Measurements from ENCODE around the gene SLC25A21.
A peak's percentile ranks its signal among the peaks of the same experiment; 100 is the strongest.

The SLC25A21 gene

GRCh38 chr14:36845356-36846012 lies 326.9 kb downstream of the SLC25A21 start:
- no peak for DNase-seq (ENCODE audit: low spot score)
- Histone ChIP-seq H3K4me3 (ENCODE audit: low read length in 2 of 2) (no peak overlapping the region), H4K91ac (ENCODE audit: low read depth, low read length, poor library complexity) (no peak overlapping the region), H2AK5ac (ENCODE audit: low read depth, low read length) (no peak overlapping the region), H3K9ac (ENCODE audit: low read depth, low read length, poor library complexity) (no peak overlapping the region), H3K27me3 (ENCODE audit: control insufficient read depth in 3 of 3, insufficient read depth in 3 of 3, low read depth in 1 of 3, low read length in 3 of 3) (no peaks in the 10 kb centered on the region), H2BK5ac (ENCODE audit: low read length) (no peak overlapping the region), H2BK120ac (ENCODE audit: low read depth, low read length) (no peak overlapping the region), H2BK12ac (ENCODE audit: low read length) (no peak overlapping the region), H3K4me2 (ENCODE audit: insufficient read depth, low read length, poor library complexity, severe bottlenecking) (no peak overlapping the region), H2AFZ (ENCODE audit: low read length) (no peak overlapping the region), H2BK15ac (ENCODE audit: low read length) (no peak overlapping the region), H3K4me1 (ENCODE audit: control insufficient read depth in 2 of 2, insufficient read depth in 1 of 2, low read depth in 1 of 2, low read length in 2 of 2) (peaks cover 0 to 5% of the 10 kb centered on the region in 2 donors), H3K14ac (ENCODE audit: low read length) (no peak overlapping the region), H3K27ac (replicated peaks; ENCODE audit: low read length) (no peak overlapping the region), H3K36me3 (replicated peaks in 1 of 2; ENCODE audit: control insufficient read depth in 2 of 2, insufficient read depth in 2 of 2, low read length in 2 of 2) (no peaks in the 10 kb centered on the region), H3K4ac (ENCODE audit: low read length) (no peak overlapping the region), H3K18ac (ENCODE audit: low read length) (no peak overlapping the region), H4K8ac (ENCODE audit: low read depth, low read length) (no peak overlapping the region), H3K23ac (ENCODE audit: low read depth, low read length, poor library complexity) (no peak overlapping the region), H3K79me1 (ENCODE audit: low read depth, low read length) (no peaks in the 10 kb centered on the region), H3K9me3 (replicated peaks in 1 of 2; ENCODE audit: control insufficient read depth in 2 of 2, insufficient read depth in 1 of 2, low read depth in 1 of 2, low read length in 2 of 2) (no peaks in the 10 kb centered on the region)
- WGBS, 2 donors (ENCODE audit: extremely low coverage in 2 of 2, insufficient read length in 2 of 2, insufficient replicate concordance in 1 of 2), result 100% methylated on average over 1 of the region's 5 CpGs

GRCh38 chr14:36844443-36845195 lies 327.8 kb downstream of the SLC25A21 start:
- peaks cover 0 to 5% of the 10 kb centered on the region in 2 donors for H3K4me1 ChIP-seq (ENCODE audit: control insufficient read depth in 2 of 2, insufficient read depth in 1 of 2, low read depth in 1 of 2, low read length in 2 of 2)
- peak; percentile 18 for DNase-seq (ENCODE audit: low spot score)
- no CpG with 5 or more reads among the region's 6 CpGs for WGBS, 2 donors (ENCODE audit: extremely low coverage in 2 of 2, insufficient read length in 2 of 2, insufficient replicate concordance in 1 of 2)
- no peak overlapping the region for H3K4me2 ChIP-seq (ENCODE audit: insufficient read depth, low read length, poor library complexity, severe bottlenecking)
- H3K27me3 ChIP-seq (ENCODE audit: control insufficient read depth in 3 of 3, insufficient read depth in 3 of 3, low read depth in 1 of 3, low read length in 3 of 3), result no peaks in the 10 kb centered on the region
- H3K4me3 ChIP-seq (ENCODE audit: low read length in 2 of 2), result no peak overlapping the region
- H3K9ac ChIP-seq (ENCODE audit: low read depth, low read length, poor library complexity), result no peak overlapping the region
- H3K23ac ChIP-seq (ENCODE audit: low read depth, low read length, poor library complexity), result no peak overlapping the region
- no peak overlapping the region for H3K14ac ChIP-seq (ENCODE audit: low read length)
- H4K91ac ChIP-seq (ENCODE audit: low read depth, low read length, poor library complexity), result no peak overlapping the region
- H2AFZ ChIP-seq (ENCODE audit: low read length), result no peak overlapping the region
- H2BK15ac ChIP-seq (ENCODE audit: low read length), result no peak overlapping the region
- no peak overlapping the region for H3K27ac ChIP-seq (replicated peaks; ENCODE audit: low read length)
- no peak overlapping the region for H2BK120ac ChIP-seq (ENCODE audit: low read depth, low read length)
- no peaks in the 10 kb centered on the region for H3K79me1 ChIP-seq (ENCODE audit: low read depth, low read length)
- H2AK5ac ChIP-seq (ENCODE audit: low read depth, low read length), result no peak overlapping the region
- H3K9me3 ChIP-seq (replicated peaks in 1 of 2; ENCODE audit: control insufficient read depth in 2 of 2, insufficient read depth in 1 of 2, low read depth in 1 of 2, low read length in 2 of 2), result no peaks in the 10 kb centered on the region
- no peak overlapping the region for H2BK5ac ChIP-seq (ENCODE audit: low read length)
- H4K8ac ChIP-seq (ENCODE audit: low read depth, low read length), result no peak overlapping the region
- no peak overlapping the region for H3K4ac ChIP-seq (ENCODE audit: low read length)
- H3K18ac ChIP-seq (ENCODE audit: low read length), result no peak overlapping the region
- H3K36me3 ChIP-seq (replicated peaks in 1 of 2; ENCODE audit: control insufficient read depth in 2 of 2, insufficient read depth in 2 of 2, low read length in 2 of 2), result no peaks in the 10 kb centered on the region
- no peak overlapping the region for H2BK12ac ChIP-seq (ENCODE audit: low read length)

DNA sequence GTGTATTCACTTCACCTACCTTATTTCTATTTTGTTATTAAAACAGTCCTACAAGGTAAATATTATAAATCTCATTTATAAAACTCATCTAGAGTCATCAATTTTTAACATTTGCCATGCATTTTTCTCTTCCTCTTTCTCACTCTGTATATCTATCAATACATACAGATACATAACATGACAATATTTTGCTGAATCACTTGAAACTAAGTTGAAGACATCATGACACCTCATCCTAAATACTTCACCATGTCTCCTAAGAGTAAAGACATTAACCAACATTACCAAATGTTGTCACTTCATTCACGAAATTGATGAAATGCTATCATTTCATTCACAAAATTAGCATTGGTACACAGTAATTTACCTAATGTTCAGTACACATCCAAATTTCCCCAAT lies 329.0 kb downstream of the SLC25A21 start:
- Histone ChIP-seq H3K4me3 (ENCODE audit: low read length in 2 of 2) (no peak overlapping the region), H2AFZ (ENCODE audit: low read length) (no peak overlapping the region), H2BK12ac (ENCODE audit: low read length) (no peak overlapping the region), H3K14ac (ENCODE audit: low read length) (no peak overlapping the region), H3K79me1 (ENCODE audit: low read depth, low read length) (no peaks in the 10 kb centered on the region), H3K4ac (ENCODE audit: low read length) (no peak overlapping the region), H3K4me2 (ENCODE audit: insufficient read depth, low read length, poor library complexity, severe bottlenecking) (no peak overlapping the region), H4K91ac (ENCODE audit: low read depth, low read length, poor library complexity) (no peak overlapping the region), H3K27me3 (ENCODE audit: control insufficient read depth in 3 of 3, insufficient read depth in 3 of 3, low read depth in 1 of 3, low read length in 3 of 3) (no peaks in the 10 kb centered on the region), H3K9ac (ENCODE audit: low read depth, low read length, poor library complexity) (no peak overlapping the region), H2BK120ac (ENCODE audit: low read depth, low read length) (no peak overlapping the region), H3K23ac (ENCODE audit: low read depth, low read length, poor library complexity) (no peak overlapping the region), H4K8ac (ENCODE audit: low read depth, low read length) (no peak overlapping the region), H3K18ac (ENCODE audit: low read length) (no peak overlapping the region), H2AK5ac (ENCODE audit: low read depth, low read length) (no peak overlapping the region), H3K4me1 (ENCODE audit: control insufficient read depth in 2 of 2, insufficient read depth in 1 of 2, low read depth in 1 of 2, low read length in 2 of 2) (peaks cover 0 to 5% of the 10 kb centered on the region in 2 donors), H3K27ac (replicated peaks; ENCODE audit: low read length) (no peak overlapping the region), H2BK5ac (ENCODE audit: low read length) (no peak overlapping the region), H3K36me3 (replicated peaks in 1 of 2; ENCODE audit: control insufficient read depth in 2 of 2, insufficient read depth in 2 of 2, low read length in 2 of 2) (no peaks in the 10 kb centered on the region), H2BK15ac (ENCODE audit: low read length) (no peak overlapping the region), H3K9me3 (replicated peaks in 1 of 2; ENCODE audit: control insufficient read depth in 2 of 2, insufficient read depth in 1 of 2, low read depth in 1 of 2, low read length in 2 of 2) (no peaks in the 10 kb centered on the region)
- WGBS, 2 donors (ENCODE audit: extremely low coverage in 2 of 2, insufficient read length in 2 of 2, insufficient replicate concordance in 1 of 2), result no CpG with 5 or more reads among the region's 1 CpG
- no peak for DNase-seq (ENCODE audit: low spot score)

DNA sequence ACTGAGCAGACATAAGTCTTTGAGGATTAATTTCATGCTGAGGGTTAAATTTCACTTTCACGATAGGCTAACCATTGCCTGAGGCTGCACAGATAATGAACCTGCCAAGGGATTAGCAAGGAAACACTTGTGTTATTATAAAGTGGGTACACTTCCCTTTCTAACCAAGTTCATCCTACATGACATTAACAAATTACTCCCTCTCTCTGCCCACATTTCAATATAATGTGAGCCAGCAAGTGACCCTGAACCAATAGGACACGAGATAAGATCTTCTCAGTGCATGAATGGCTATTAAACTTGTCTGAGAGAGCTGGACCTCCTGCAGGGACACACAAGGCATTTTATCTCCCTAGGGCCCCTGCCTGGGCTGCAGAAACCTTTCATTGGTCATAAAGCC lies 337.3 kb downstream of the SLC25A21 start:
- no peak overlapping the region for H2BK12ac ChIP-seq (ENCODE audit: low read length)
- H3K23ac ChIP-seq (ENCODE audit: low read depth, low read length, poor library complexity), result no peak overlapping the region
- no peak overlapping the region for H3K27ac ChIP-seq (replicated peaks; ENCODE audit: low read length)
- no peak overlapping the region for H3K9ac ChIP-seq (ENCODE audit: low read depth, low read length, poor library complexity)
- H3K9me3 ChIP-seq (replicated peaks in 1 of 2; ENCODE audit: control insufficient read depth in 2 of 2, insufficient read depth in 1 of 2, low read depth in 1 of 2, low read length in 2 of 2), result no peaks in the 10 kb centered on the region
- no peak overlapping the region for H2BK15ac ChIP-seq (ENCODE audit: low read length)
- no peak overlapping the region for H3K4me2 ChIP-seq (ENCODE audit: insufficient read depth, low read length, poor library complexity, severe bottlenecking)
- no peak overlapping the region for H2AK5ac ChIP-seq (ENCODE audit: low read depth, low read length)
- H4K91ac ChIP-seq (ENCODE audit: low read depth, low read length, poor library complexity), result no peak overlapping the region
- H3K14ac ChIP-seq (ENCODE audit: low read length), result no peak overlapping the region
- H3K79me1 ChIP-seq (ENCODE audit: low read depth, low read length), result no peaks in the 10 kb centered on the region
- H3K18ac ChIP-seq (ENCODE audit: low read length), result no peak overlapping the region
- H2BK120ac ChIP-seq (ENCODE audit: low read depth, low read length), result no peak overlapping the region
- H4K8ac ChIP-seq (ENCODE audit: low read depth, low read length), result no peak overlapping the region
- H2BK5ac ChIP-seq (ENCODE audit: low read length), result no peak overlapping the region
- no peak overlapping the region for H3K4me3 ChIP-seq (ENCODE audit: low read length in 2 of 2)
- DNase-seq (ENCODE audit: low spot score), result no peak
- no CpG with 5 or more reads among the region's 2 CpGs for WGBS, 2 donors (ENCODE audit: extremely low coverage in 2 of 2, insufficient read length in 2 of 2, insufficient replicate concordance in 1 of 2)
- H3K4me1 ChIP-seq (ENCODE audit: control insufficient read depth in 2 of 2, insufficient read depth in 1 of 2, low read depth in 1 of 2, low read length in 2 of 2), result peaks cover 0 to 4% of the 10 kb centered on the region in 2 donors
- no peaks in the 10 kb centered on the region for H3K36me3 ChIP-seq (replicated peaks in 1 of 2; ENCODE audit: control insufficient read depth in 2 of 2, insufficient read depth in 2 of 2, low read length in 2 of 2)
- no peak overlapping the region for H2AFZ ChIP-seq (ENCODE audit: low read length)
- H3K27me3 ChIP-seq (ENCODE audit: control insufficient read depth in 3 of 3, insufficient read depth in 3 of 3, low read depth in 1 of 3, low read length in 3 of 3), result no peaks in the 10 kb centered on the region
- H3K4ac ChIP-seq (ENCODE audit: low read length), result no peak overlapping the region

All from neuronal stem cell (in vitro differentiated cells).